Endometrial microvascular endothelial cells (primary cell): ENCODE results near the gene OR6Y1. TPM values are rescaled to one million over a fixed set of nuclear protein-coding genes. Genes with fewer than 3 reads are reported as not detected.

Experiments used
- in situ Hi-C: cut with HindIII; loops from 2 replicates; pipeline ENCODE4 v1.10.0; 2017; ENCODE audit warnings: low sequenced_read_pairs, low pct_unique_long_range_greater_than_20kb; ENCODE audit errors: inconsistent ontology term
- total RNA-seq: library from RNA; depleted of rRNA; stranded (reverse); fragments of >200 nt; gene quantifications from one replicate; pipeline ENCODE4 v1.2.3, GENCODE V29; 2015; ENCODE audit errors: inconsistent ontology term

OR6Y1 gene, protein sequence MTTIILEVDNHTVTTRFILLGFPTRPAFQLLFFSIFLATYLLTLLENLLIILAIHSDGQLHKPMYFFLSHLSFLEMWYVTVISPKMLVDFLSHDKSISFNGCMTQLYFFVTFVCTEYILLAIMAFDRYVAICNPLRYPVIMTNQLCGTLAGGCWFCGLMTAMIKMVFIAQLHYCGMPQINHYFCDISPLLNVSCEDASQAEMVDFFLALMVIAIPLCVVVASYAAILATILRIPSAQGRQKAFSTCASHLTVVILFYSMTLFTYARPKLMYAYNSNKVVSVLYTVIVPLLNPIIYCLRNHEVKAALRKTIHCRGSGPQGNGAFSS
- not detected for total RNA-seq

DNA sequence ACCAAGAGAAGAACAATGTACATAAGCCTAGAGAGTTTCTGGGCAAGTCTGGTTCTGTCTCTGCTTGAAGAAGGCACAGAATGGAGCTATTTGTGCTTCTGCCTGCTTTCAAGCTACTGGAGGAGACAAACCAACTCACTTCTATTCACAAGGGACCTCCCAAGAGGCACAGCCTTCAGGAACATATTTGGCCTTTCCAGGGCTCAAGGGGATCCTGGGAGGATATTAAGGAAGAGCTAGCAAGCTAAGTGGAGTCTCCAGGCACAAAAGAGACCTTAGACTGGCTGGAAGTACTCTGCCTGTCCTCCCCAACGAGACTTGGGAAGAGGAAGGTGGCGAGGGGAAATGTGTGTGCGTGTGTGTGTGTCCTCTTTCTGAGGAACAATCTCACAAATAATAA, at the start of gene OR6Y1:
OR6Y1 (minus strand) TSS at position 54 of the 400 bp plus-strand sequence. CDS start 6,300 bp downstream, outside the sequence.
- in situ Hi-C loops, result no loop called here

DNA sequence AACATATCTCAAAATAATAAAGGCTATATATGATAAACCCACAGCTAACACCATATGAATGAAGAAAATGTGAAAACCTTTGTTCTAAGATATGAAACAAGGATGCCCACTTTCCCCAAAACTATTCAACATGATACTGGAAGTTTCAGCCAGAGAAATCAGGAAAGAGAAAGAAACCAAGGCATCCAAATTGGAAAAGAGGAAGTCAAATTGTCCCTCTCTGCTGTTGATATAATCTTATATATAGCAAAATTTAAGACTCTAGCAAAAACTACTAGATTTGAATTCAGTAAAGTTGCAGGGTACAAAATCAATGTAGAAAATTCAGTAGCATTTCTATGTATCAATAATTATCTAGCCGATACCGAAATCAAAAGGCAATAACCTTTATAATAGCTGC, 46.5 kb upstream of the OR6Y1 start:
- in situ Hi-C loops, result no loop called here

DNA sequence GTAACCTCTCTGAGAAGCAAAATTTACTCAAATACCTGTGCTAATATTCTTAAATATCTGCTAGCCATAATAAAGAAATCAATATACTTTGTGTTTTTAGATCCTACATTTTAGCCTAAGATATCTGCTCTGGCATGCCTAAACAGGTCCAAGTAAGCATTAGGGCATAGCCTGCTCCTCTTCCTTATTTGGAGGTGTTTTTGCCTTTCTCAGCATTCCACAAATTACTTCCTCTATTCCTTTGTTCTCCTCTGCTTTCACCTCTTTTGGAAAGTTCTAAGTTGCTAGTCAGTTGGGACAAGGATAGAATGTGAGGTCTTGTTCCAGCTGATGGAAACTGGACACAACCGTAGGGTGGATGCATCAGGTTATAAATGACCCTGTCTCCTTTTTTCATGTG, 32.7 kb upstream of the OR6Y1 start:
- in situ Hi-C loops, result no loop called here

DNA sequence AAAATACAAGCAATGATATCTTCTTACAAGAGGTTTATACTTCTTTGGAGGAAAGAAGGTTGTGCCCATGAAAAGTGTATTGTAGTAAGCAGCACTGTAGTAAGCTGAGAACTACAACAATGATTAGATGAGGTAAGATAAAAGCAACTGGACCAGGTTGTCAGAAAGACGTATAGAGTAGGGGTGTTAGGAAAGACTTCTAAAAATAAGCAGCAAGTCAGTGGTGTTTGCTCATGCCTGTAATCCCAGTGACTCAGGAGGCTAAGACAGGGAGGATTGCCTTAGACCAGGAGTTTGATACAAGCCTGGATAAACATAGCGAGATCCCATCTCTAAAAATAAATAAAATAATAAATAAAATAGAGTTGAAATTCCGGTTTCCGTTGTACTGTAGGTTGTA, 29.8 kb upstream of the OR6Y1 start:
- in situ Hi-C loops, result no loop called here

DNA sequence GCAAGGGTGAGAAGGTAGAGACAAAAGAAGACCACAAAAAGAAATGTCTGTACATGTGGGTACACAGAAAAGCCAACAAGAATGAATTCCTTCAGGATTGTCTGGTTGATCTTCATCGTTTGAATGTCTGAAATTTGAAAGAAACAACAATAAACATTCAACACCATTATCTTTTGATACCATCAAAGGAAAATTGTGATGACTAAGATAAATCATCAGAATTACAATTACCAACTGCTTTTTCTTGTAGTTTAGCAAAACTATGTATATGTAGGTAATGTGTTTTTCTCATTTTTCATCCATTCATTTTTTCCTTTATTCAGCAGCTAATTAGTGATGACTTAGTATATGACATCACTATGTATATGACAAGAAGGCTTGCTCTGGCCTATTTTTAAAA, 25.5 kb upstream of the OR6Y1 start, which contains the start of gene OR10X1:
OR10X1 (minus strand) TSS at position 167 of the 400 bp plus-strand sequence; CDS start at position 167, 0 bp downstream.
- in situ Hi-C loops, result no loop called here

DNA sequence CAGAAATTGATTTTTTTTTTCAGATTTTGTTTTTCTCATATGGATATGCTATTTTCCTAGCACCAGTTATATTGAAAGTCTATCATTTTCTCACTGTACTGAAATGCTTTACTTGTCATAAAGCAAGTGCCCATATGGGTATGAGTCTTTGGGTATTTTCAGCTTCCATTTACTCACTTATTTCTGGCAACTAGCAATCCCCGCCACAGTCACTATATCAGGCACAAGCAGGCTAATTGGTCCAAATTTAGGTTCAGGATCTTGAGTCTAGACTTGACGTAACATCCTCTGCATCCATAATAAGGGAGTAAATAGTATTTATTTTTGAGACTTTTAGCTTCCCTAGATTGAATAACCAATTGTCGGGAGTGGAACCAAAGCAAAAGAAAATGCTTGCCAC, 23.4 kb upstream of the OR6Y1 start:
- in situ Hi-C loops, result no loop called here

DNA sequence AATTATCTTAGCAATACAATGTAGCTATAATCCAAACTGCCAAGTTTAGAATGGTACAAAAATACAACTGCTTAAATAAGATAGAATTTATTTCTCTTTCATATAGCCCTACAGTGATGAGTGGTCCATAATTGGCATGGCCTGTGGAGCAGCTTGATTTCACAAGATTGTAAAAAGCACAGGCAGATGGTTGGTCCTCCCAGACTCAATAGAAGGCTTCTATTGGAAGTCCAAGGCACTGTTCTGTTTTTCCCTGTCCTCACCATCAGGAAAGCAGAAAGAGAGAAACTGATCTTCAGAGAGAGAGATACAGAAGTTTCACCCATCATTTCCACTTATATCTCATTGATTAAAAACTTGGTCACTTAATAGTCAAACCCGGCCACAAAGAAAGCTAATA, 18.0 kb upstream of the OR6Y1 start:
- in situ Hi-C loops, result no loop called here

DNA sequence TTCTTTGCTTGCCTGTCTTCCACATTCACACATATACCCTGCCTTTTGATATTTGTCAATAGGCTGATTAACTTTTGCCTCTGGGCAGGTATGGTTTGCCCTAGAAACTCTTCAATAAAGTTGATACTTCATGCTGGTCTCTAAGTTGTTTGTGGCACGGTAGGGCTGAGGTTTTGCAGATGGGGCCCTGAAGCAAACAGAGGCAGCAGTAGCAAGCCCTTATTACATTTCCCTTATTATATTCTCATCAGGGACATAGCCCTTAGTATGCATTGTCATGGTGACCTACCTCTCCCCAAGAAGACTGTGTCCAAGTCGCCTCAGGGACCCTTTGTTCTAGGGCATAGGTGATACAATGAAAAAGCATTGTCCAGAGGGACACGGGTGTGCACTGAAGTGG, 16.3 kb upstream of the OR6Y1 start, which contains the start of gene OR6P1:
OR6P1 (minus strand) TSS at position 101 of the 400 bp plus-strand sequence. CDS start 6,976 bp downstream, outside the sequence.
- in situ Hi-C loops, result no loop called here

DNA sequence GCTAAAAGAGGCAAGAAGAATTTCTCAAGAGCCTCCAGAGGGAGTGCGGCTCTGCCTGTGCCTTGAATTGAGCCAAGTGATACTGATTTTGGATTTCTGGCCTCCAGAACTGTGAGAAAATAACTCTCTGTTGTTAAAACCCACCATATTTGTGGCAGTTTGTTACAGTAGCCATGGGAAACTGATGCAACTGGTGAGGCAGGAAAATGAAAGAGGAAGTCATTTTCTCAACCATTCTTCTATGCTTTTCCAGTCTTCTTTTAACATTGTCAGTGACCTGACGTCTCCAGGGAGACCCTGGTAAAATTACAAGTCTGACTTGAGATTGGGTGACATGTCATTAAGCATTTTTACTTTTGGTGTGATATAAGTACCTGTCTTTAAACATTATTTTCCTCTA, 10.4 kb upstream of the OR6Y1 start:
- in situ Hi-C loops, result no loop called here

DNA sequence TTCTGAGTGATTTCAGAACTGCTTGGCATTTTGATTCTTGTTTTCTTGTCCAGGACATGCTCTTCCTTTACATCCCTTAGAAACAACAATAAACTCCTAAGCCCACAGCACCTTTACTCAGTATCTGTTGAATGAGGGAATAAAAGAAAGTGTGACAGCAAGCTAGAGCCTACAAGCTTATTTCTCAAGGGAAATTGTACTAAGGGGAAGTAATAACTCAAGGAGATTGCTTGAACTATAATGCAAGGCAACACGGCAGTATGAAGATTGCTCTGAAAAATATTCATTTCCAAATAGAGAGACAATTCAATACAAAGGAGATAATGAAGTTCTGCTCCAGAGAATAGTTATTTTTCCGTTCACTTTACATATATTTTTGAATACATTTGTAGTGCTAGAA, 9.6 kb upstream of the OR6Y1 start:
- in situ Hi-C loops, result no loop called here

DNA sequence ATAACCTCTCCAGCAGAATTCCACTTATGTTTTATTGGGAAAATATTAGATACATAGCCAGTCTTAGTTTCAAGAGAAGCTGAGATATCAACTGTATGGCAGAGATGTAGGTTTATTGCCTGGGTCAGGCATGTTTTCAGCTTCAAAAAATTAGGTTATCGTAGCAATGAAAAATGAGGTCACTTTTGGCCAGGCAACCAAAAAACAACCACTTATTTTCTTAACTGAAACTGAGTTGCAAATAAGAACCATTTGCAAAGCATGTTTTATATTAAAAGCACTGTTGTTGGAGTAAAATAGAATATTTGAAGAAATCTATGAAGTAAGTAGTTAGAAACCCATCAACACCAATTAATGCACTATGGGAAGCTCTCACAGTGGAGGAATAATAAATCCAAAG, 5.5 kb upstream of the OR6Y1 start:
- in situ Hi-C loops, result no loop called here

DNA sequence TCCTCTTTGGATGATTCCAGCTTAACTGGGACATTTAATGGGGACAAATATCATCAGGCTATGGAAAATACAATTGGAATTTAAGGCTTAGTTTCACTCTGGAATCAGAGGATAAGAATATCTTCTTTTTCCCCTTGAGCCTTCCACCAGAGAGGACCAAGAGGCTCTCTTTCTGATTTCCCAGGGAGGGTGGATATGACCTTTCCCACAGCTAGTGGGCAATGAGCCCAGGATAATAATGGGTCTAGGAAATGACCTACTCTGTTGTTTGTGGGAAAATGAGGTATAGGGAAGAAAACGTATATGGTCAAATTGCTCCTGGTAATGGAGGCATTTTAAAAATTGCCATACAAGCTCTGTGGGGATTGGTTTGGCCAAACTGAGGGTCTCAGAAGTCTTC, 1.9 kb downstream of the OR6Y1 start:
- in situ Hi-C loops, result no loop called here

DNA sequence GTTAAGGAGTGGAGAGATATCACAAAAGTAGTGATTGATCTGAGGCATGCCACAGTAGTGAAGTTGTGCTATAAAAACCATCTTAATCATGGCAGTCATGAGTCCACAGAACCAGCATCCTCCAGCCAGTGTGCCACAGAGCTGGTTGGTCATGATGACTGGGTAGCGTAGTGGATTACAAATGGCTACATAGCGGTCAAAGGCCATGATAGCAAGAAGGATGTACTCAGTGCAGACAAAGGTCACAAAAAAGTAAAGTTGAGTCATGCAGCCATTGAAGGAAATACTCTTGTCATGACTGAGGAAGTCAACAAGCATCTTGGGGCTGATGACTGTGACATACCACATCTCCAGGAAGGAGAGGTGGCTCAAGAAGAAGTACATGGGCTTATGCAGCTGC, 6.7 kb downstream of the OR6Y1 start:
- in situ Hi-C loops, result no loop called here

DNA sequence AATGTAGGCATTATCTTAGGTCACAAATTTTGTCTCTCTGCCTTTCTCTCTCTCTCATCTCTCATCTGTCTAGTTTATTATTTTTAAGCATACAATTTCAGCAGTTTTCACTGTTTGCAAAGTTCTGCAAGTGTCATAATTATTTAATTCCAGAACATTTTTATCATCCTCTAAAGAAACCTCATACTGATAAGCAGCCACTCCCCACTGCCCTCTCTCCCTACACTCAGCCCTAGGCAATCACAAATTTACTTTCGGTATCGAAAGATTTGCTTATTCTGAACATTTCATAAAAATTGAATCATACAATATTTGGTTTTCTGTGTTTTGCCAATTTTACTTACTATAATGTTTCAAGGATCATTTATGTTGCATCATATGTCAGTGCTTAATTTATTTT, 16.6 kb downstream of the OR6Y1 start:
- in situ Hi-C loops, result no loop called here

DNA sequence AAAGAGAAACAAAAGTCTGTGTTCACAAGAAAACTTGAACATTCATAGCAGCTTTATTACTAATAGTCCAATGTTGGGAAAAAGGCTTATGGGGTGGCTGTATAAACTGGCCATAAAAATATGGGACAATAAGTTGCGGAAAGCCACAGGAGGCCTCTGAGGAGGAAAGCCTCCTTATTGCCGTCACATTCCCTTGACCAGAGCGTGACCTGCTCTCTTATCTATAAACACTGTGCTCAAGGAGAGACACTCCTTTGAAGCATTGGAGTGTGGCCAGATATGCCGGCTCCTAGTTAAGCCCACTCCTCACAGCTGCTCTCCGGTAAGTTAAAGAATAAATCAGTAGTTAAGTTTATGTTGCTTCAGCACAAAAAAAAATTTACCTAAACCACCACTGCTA, 19.7 kb downstream of the OR6Y1 start:
- in situ Hi-C loops, result no loop called here

DNA sequence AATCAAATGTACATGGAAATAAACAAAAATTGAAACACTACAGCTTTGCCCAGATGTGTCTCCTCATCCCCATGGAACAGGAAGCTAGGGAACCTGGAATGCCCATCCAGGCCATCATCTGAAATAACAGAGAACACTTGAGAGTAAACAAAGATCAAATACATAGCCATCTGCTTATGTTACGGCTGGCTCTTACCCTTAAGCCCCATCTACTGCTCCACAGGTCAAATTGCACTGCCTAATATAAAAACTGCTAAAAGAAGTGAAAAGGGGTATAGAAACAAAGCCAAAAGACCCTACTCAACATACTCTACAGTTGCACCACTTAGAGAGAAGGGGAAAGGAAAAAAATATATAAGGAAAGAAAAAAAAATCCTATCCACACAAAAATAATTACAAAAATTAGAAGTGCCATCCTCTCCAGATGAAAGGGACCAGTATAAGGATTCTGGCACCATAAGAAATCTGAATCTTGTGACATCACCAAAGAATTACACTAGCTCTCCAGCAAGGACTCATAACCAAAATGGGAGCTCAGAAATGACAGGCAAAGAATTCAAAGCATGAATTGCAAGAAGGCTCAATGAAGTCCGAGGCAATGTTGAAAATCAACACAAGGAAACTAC, 26.9 kb downstream of the OR6Y1 start:
- in situ Hi-C loops, result no loop called here

DNA sequence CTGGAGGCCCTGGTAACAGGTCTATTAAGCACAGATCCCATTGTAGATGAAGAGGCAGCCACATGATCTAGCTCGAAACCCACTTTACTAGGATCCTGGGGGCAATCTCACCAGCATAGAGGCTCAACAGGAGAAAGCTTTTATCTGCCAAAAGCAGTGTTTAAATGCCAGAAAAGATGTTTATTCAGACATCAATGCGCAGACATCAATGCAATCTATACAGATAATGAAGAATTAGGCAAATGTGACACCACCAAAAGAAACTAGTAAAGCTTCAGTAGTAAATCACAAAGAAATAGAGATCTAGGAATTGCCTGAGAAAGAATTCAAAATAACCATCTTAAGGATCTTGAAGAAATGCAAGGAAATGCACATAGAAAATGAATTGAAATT, 32.5 kb downstream of the OR6Y1 start:
- in situ Hi-C loops, result no loop called here

DNA sequence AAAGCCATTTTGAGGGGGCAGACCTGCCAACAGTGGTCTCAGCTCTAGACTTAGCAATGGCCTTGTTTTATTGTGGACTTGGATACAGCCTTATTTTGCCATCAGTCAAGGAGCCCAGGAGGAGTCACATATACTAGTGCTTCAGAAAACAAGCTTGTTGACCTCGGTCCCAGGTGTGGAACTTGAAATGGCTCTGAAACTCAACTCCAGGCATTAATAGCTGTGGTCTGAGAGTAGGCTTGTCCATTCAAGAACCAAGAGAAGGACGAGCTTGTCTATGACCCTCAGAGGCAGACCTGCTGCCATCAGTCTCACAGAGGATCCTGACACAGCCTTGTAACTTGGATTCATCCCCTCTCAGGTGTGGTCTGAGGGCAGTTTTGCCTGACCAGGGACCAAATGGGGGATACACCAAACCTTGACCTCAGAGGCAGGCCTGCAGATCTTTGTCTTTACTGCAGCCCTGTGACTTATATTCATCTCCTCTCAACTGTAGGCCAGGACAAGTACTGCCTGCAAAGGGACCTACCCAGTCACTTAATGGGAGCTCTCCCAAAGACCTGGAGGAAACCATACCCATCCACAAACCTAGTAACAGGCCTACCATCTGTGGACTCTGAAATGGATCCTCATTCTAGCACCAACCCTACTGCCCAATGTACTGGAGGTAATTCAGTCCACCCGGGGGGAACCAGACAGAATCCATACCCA, 33.1 kb downstream of the OR6Y1 start:
- in situ Hi-C loops, result no loop called here

DNA sequence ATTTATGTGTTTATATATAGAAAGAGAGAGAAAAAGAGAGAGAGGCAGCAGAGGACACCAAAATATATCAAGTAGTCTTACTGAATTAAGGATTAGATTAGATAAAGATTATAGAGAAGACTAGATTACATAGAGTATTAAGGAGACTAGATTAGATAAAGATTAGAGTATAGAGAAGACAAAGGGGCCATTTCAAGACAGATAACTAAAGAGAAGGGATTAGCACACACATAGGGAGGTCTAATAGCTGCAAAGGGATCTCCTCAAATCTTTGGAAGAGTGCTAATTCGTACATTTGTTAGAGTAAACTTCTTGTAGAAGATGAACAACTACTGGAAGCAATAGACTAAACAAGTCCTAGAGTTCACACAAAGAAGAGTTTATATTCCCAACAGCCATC, 34.2 kb downstream of the OR6Y1 start:
- in situ Hi-C loops, result no loop called here

DNA sequence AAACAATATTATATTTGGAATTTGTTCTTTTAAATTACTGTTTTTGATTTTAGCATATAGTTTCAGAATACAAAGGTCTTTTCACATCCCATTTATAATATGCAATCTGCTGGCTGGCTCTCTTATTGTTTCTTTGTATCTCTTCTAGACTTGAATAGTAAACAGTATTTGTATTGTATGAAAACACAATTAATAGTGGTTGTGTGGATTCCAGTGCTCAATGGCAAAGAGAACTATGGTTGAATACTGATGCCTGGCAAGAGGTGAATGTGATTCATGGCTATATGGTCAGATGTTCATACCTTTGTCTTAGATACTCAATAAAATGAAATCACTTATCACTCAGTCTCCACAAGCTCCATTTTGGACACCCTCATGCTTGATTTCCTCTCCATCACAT, 37.2 kb downstream of the OR6Y1 start:
- in situ Hi-C loops, result no loop called here
